T-helper 17 cell (primary cell): ENCODE data around the gene MOAP1. TPM values are rescaled to one million over a fixed set of nuclear protein-coding genes. Genes with fewer than 3 reads are reported as not detected.
A peak's percentile ranks its signal among the peaks of the same experiment; 100 is the strongest.
"Not testable (repeated sequence)": the region's sequence is repeated elsewhere in the genome, so short reads cannot be mapped to it uniquely, and the experiment has no call there.

Experiments
- ATAC-seq: fragments of 150-1000 bp; cut with Tn5 transposase; 2 replicates; pipeline ENCODE4 v1.10.0; 2021; ENCODE audit warnings: mild to moderate bottlenecking, moderate library complexity
- DNase-seq, 3 donors: peaks; one replicate each; pipeline versions ENCODE4 v3.0.0 to v3.0.0-alpha.2; 2020 to 2021
- H3K9me3 ChIP-seq: one replicate; pipeline ENCODE4 v1.7.0; 2013; ENCODE audit warnings: low read length, mild to moderate bottlenecking; ENCODE audit not compliant: control insufficient read depth, poor library complexity, severe bottlenecking
- H3K27ac Mint-ChIP-seq: one replicate; pipeline ENCODE4 v1.8.0; 2022; ENCODE audit warnings: mild to moderate bottlenecking, moderate library complexity, mixed read lengths
- H3K27me3 Mint-ChIP-seq: one replicate; pipeline ENCODE4 v1.8.0; 2022; ENCODE audit warnings: mixed read lengths
- H3K36me3 Mint-ChIP-seq: one replicate; pipeline ENCODE4 v1.8.0; 2022; ENCODE audit warnings: low read depth, mixed read lengths
- H3K4me1 Mint-ChIP-seq: one replicate; pipeline ENCODE4 v1.8.0; 2022; ENCODE audit warnings: mild to moderate bottlenecking, mixed read lengths
- H3K4me3 Mint-ChIP-seq: one replicate; pipeline ENCODE4 v1.8.0; 2022; ENCODE audit warnings: mild to moderate bottlenecking, moderate library complexity, mixed read lengths
- total RNA-seq, 4 donors: library from RNA in 2 of 4; stranded (reverse) in 2 of 4; gene quantifications; one replicate each; pipeline ENCODE4 v1.2.3 and lab custom pipeline; 2022 to 2026

Gene MOAP1
- total RNA-seq, 2 donors from 2014 or later, result 70.5 to 91.5 TPM

DNA sequence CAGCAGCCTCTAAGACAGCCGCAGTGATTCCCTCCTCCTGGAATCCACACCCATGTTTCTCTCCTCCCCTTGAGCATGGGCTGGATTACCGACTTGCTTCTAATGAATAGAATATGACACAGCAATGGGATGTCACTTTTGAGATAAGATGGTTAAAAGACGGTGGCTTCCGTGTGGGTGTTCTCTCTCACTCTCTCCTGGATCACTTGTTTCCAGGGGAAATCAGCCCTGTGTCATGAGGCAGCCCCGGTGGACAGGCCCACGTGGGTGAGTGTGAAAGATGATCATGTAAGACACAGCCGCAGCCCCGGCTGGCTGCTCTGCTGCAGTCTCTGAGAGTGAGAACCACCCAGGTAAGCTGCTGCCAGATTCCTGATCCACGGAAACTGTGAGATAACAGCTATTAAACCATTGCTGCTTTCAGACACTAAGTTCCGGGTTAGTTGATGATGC lies 10.7 kb downstream of the MOAP1 start:
- Mint-ChIP-seq H3K36me3 (no peaks in the 10 kb centered on the region), H3K4me3 (no peak overlapping the region), H3K27me3 (peaks cover 9% of the 10 kb centered on the region), H3K4me1 (peaks cover 2% of the 10 kb centered on the region), H3K27ac (no peak overlapping the region)
- ATAC-seq (no peak), DNase-seq (no peak)
- no peaks in the 10 kb centered on the region for H3K9me3 ChIP-seq

- Mint-ChIP-seq H3K27me3 (peaks cover 9% of the 10 kb centered on the region), H3K27ac (peak overlapping the region; percentile 57), H3K4me3 (no peak overlapping the region), H3K4me1 (no peaks in the 10 kb centered on the region), H3K36me3 (no peaks in the 10 kb centered on the region)
- no peak for ATAC-seq
- no peak for DNase-seq
- H3K9me3 ChIP-seq, result no peaks in the 10 kb centered on the region
These were observed 13.3 kb downstream of the MOAP1 start for GRCh38 chr14:93171376-93171775.

GRCh38 chr14:93170141-93170540 lies 14.6 kb downstream of the MOAP1 start:
- H3K4me3 Mint-ChIP-seq, H3K36me3 Mint-ChIP-seq, H3K27ac Mint-ChIP-seq, ATAC-seq, H3K9me3 ChIP-seq, DNase-seq, H3K4me1 Mint-ChIP-seq, H3K27me3 Mint-ChIP-seq: not testable (repeated sequence)

DNA sequence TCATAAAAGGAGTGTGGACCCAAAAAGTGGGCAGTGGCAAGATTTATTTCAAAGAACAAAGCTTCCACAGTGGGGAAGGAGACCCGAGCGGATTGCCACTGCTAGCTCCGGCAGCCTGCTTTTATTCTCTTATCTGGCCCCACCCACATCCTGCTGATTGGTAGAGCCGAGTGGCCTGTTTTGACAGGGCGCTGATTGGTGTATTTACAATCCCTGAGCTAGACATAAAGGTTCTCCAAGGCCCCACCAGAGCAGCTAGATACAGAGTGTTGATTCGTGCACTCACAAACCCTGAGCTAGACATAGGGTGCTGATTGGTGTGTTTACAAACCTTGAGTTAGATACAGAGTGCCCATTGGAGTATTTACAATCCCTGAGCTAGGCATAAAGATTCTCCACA lies 15.1 kb downstream of the MOAP1 start:
- not testable (repeated sequence) for H3K4me1 Mint-ChIP-seq, H3K9me3 ChIP-seq, H3K27ac Mint-ChIP-seq, DNase-seq, ATAC-seq, H3K27me3 Mint-ChIP-seq, H3K36me3 Mint-ChIP-seq, H3K4me3 Mint-ChIP-seq

DNA sequence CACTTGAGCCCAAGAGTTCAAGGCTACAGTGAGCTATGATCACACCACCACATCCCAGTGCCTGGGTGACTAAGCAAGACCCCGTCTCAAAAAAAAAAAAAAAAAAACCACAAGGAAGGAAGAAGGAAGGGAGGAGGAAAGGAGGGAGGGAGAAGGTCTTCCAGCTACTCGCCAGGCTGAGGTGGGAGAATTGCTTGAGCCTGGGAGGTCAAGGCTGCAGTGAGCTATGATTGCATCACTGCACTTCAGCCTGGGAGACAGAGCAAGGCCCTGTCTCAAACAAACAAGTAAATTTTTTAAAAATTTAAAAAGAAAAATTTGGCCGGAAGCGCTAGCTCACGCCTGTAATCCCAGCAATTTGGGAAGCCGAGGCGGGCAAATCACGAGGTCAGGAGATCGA lies 16.1 kb downstream of the MOAP1 start:
- H3K4me3 Mint-ChIP-seq, H3K27ac Mint-ChIP-seq, H3K36me3 Mint-ChIP-seq, H3K4me1 Mint-ChIP-seq, H3K9me3 ChIP-seq, ATAC-seq, H3K27me3 Mint-ChIP-seq, DNase-seq: not testable (repeated sequence)

DNA sequence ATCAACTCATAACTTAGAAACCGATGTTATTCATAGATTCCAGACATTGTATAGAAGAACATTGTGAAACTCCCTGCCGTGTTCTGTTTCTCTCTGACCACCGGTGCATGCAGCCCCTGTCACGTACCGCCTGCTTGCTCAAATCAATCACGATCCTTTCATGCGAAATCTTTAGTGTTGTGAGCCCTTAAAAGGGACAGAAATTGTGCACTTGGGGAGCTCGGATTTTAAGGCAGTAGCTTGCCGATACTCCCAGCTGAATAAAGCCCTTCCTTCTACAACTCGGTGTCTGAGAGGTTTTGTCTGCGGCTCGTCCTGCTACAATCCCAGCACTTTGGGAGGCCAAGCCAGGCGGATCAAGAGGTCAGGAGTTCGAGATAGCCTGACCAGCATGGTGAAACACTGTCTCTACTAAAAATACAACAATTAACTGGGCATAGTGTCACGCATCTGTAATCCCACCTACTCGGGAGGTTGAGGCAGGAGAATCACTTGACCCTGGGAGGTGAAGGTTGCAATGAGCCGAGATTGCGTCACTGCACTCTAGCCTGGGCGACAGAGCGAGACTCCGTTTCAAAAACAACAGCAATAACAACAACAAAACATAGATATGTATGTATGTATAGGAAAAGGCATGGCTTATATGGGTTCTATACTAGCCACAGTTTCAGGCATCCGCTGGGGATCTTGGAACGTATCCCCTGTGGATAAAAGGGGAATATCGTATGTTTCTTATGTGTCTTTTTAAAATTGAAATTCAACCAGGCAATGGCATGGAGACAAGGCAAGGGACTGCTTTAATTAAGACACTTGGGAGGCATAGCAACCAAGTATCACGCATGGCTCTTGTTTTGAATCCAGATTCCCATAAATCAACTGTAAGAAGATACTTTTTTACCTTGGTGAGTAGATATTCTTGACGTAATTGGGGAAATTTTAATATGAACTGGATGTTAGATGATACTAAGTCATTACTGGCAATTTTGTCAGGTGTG lies 19.1 kb downstream of the MOAP1 start:
- DNase-seq, H3K4me1 Mint-ChIP-seq, H3K27ac Mint-ChIP-seq, H3K4me3 Mint-ChIP-seq, H3K36me3 Mint-ChIP-seq, ATAC-seq, H3K9me3 ChIP-seq, H3K27me3 Mint-ChIP-seq: not testable (repeated sequence)

DNA sequence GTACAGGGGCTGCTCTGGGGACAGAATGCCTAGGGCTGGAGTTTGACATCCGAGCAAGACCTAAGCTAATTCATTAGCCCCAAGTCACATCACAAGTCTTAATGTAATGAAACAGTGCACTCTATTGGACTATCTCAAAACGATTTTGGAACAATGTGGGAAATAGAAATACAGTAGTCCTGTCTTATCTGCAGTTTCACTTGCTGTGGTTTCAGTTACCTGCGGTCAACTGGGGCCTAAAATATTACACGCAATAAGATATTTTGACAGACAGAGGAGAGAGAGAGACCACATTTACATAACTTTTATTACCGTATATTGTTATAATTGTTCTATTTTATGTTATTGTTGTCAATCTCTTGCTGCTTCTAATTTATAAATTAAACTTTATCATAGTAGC lies 21.1 kb downstream of the MOAP1 start:
- H3K4me3 Mint-ChIP-seq, result no peak overlapping the region
- no peak overlapping the region for H3K27ac Mint-ChIP-seq
- ATAC-seq (no peak), DNase-seq (no peak)
- no peaks in the 10 kb centered on the region for H3K36me3 Mint-ChIP-seq
- H3K9me3 ChIP-seq, result no peaks in the 10 kb centered on the region
- no peaks in the 10 kb centered on the region for H3K27me3 Mint-ChIP-seq
- H3K4me1 Mint-ChIP-seq, result no peaks in the 10 kb centered on the region

GRCh38 chr14:93161411-93161940 lies 23.2 kb downstream of the MOAP1 start:
- Mint-ChIP-seq H3K36me3 (no peaks in the 10 kb centered on the region), H3K4me1 (no peaks in the 10 kb centered on the region), H3K4me3 (no peak overlapping the region), H3K27me3 (no peaks in the 10 kb centered on the region), H3K27ac (no peak overlapping the region)
- no peak for DNase-seq
- no peak for ATAC-seq
- no peaks in the 10 kb centered on the region for H3K9me3 ChIP-seq

DNA sequence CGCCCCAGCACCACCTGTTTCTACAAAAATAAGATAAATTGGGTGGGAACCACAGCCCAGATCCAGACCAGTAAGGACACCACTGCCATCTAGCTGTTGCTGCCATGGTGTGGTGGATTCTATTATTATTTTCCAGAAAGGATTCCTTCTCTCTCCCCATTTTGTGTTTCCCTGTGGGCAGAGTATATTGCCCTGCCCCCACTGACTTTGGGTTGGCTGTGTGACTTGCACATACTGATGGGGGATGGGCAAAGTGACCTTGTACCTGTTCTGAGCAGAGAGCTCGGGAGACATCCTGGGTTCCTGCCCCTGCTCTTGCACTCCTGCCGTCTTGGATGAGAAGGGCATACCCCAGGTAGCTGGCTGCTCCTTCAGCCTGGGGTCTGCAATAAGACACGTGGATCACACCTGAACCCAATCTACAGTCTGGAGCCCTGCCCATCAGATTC lies 24.3 kb downstream of the MOAP1 start:
- no peak overlapping the region for H3K27ac Mint-ChIP-seq
- ATAC-seq, result no peak
- DNase-seq, result no peak

GRCh38 chr14:93159625-93160352 lies 24.9 kb downstream of the MOAP1 start:
- ATAC-seq, H3K36me3 Mint-ChIP-seq, H3K4me3 Mint-ChIP-seq, H3K4me1 Mint-ChIP-seq, H3K27ac Mint-ChIP-seq, H3K9me3 ChIP-seq, H3K27me3 Mint-ChIP-seq, DNase-seq: not testable (repeated sequence)

More for the DNA sequence above, 24.3 kb downstream of the MOAP1 start:
- no peak overlapping the region for H3K4me3 Mint-ChIP-seq
- H3K9me3 ChIP-seq, result no peaks in the 10 kb centered on the region
- no peaks in the 10 kb centered on the region for H3K36me3 Mint-ChIP-seq
- no peaks in the 10 kb centered on the region for H3K27me3 Mint-ChIP-seq
- no peaks in the 10 kb centered on the region for H3K4me1 Mint-ChIP-seq

DNA sequence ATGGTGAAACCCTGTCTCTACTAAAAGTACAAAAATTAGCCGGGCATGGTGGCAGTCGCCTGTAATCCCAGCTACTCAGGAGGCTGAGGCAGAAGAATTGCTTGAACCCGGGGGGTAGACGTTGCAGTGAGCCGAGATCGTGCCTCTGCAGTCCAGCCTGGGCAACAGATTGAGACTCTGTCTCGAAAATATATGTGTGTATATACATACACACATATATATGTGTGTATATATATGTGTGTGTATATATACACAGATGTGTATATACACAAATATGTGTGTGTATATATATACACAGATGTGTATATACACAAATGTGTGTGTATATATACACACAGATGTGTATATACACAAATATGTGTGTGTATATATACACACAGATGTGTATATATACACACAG lies 26.3 kb downstream of the MOAP1 start:
- DNase-seq, H3K27ac Mint-ChIP-seq, ATAC-seq, H3K9me3 ChIP-seq, H3K4me3 Mint-ChIP-seq, H3K36me3 Mint-ChIP-seq, H3K27me3 Mint-ChIP-seq, H3K4me1 Mint-ChIP-seq: not testable (repeated sequence)

DNA sequence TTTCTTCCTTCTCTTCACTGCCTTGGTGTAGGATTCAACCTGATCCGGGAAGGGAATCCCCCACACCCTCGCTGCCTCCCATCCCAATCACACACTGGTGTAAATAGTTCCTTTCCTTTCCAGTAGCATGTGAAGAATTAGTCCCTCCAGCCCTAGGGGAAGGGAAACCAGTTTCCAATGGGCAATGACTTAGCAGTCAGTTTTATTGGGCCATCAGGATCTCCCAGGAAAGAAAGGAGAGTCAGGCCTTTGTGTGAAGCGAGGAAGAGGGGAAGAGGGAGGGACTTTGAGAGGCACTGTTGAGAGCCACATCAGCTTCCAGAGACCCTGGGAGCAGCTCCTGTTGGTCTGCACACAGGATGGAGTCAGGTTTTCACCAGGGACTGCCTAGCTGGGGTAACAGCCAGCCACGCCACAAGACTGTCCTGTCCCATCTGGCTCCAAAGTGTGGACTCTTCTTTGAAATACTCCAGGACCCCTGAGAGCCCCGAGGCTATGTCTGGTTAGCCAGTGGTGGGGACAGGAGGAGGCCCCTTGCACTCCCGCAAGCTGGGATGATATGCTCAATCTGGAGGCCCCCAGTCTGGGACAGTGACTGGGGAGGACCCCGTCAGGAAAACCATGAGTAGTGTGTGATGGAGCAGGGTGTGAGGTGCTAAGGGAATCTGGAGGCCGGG lies 27.9 kb downstream of the MOAP1 start:
- no peaks in the 10 kb centered on the region for H3K27me3 Mint-ChIP-seq
- no peaks in the 10 kb centered on the region for H3K4me1 Mint-ChIP-seq
- no peaks in the 10 kb centered on the region for H3K36me3 Mint-ChIP-seq
- no peak overlapping the region for H3K4me3 Mint-ChIP-seq
- ATAC-seq, result no peak
- H3K27ac Mint-ChIP-seq, result no peak overlapping the region
- no peak for DNase-seq
- no peaks in the 10 kb centered on the region for H3K9me3 ChIP-seq

DNA sequence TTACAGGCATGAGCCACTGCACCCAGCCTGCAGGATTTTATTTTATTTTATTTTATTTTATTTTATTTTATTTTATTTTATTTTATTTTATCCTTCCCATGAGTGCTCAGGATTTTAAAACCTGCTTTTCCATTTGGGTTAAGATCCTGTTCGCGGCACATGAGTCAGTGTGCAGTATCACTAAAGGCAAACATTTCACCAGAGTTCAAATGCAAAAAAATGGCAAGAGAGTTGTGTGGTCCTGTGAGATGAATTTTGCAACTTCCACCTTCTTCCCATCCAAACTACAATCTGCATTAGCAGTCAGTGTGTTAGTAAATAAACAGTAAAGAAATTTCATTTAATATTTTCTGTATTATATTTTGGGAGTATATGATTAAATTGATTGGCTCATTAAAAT lies 29.0 kb downstream of the MOAP1 start:
- no peak for ATAC-seq
- Mint-ChIP-seq H3K36me3 (no peaks in the 10 kb centered on the region), H3K4me3 (no peak overlapping the region), H3K27ac (no peak overlapping the region), H3K4me1 (peaks cover 2% of the 10 kb centered on the region), H3K27me3 (peaks cover 2% of the 10 kb centered on the region)
- no peaks in the 10 kb centered on the region for H3K9me3 ChIP-seq
- DNase-seq, result no peak
